Pons (tissue), 1 donor: ENCODE results near the gene SLC22A7.

Experiments used
- DNase-seq: peaks from one replicate; pipeline ENCODE4 v3.0.0-alpha.2; 2016; ENCODE audit warnings: low spot score

The SLC22A7 gene

DNA sequence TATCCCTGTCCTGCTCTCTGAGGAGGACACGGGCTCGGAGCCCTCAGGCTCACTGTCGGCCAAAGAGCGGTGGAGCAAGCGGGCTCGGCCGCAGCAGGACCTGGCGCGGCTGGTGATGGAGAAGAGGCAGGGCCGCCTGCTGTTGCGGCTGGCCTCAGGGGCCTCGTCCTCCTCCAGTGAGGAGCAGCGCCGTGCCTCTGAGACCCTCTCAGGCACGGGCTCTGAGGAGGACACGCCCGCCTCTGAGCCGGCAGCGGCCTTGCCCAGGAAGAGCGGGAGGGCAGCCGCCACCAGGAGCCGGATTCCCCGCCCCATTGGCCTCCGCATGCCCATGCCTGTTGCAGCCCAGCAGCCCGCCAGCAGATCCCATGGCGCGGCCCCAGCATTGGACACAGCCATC is 14.2 kb upstream of the SLC22A7 start:
- no peak for DNase-seq

- no peak for DNase-seq
These were observed 12.9 kb upstream of the SLC22A7 start for GRCh38 chr6:43284991-43285781.

- no peak for DNase-seq
These were observed 12.2 kb upstream of the SLC22A7 start for GRCh38 chr6:43285832-43286231.

DNA sequence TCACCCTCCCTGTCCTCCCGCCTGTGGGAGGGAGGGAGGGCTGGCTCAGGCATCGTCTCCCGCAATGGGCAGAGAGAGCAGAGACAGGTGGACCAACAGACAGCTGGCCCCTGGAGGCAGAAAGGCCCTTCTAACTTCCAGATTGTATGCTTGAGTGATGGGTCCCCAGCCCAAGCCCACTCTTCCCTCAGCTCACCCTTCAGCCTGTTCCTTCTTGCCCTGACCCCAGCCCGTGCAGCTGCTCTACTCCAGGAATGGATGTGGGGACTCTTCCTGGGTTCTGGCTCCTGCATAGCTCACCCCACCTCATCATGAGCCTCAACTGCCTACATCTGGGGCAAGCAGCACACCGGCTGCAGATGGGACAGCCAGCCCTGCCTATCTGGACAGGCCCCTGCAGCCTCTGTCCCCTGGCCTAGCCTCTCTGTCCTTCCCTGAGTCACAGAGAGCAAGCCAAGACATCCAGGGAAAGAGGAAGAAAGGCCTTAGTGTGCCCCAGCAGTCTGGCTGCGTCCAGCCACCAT is 11.5 kb upstream of the SLC22A7 start:
- no peak for DNase-seq

DNA sequence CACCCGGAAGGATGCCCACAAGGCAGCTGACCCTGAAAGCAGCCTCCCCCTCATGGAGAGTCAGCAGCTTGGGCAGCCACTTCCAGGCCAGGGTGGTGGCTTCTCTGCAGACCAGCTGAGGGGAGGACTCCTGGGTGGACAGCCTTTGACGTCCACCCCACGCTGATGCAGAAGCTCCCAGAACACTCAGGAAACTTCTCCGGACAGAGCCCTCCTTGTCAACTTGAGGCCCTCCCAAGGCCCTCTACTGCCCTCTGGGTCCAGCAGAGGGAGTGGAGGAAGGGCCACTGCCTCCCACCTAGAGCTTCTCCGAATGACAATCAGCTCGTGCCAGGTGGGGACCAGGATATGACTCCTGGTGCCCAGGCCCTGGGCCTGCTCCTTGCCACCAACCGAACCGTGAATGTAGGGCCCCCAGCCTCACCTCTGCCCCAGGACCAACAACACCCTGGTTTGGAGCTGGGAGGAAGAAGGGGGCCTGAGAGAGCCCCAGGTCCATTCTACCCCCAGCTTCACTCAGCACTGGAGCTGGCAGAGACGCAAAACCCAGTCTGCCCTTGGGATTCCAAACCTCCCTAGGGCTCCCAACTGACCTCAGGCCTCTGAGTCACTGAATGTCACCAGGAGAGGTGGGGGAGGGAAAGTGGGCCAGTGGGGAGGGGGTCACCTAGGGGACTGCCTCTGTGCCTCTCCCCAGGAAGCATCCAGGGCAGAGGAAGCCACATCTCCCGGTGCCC is 10.9 kb upstream of the SLC22A7 start:
- peak; percentile 22 for DNase-seq

GRCh38 chr6:43287717-43288679 is 10.1 kb upstream of the SLC22A7 start:
- DNase-seq = no peak

DNA sequence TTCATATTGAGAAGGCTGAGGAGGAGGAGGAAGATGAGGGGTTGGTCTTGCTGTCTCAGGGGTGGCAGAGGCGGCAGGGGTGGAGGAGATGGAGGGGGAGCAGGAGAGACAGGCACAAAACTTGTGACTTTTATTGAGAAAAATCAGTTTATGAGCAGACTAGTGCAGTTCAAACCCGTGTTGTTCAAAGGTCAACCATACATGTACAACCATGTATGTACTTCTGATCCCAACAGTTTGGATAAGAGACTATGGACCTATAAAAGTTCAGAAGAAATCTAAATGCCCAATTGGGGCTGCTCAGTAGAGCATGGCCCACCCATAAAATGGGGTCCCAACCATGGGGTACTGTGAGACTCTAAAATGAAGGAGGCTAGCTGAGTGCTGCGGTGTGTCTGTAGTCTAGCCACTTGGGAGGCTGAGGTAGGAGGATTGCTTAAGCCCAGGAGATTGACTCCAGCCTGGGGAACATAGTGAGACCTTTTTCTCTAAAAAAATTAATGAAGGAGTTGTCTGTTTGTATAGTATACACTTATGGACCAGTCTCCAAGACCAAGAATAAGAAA is 7.6 kb upstream of the SLC22A7 start:
- no peak for DNase-seq

- DNase-seq = no peak
These were observed 7.1 kb upstream of the SLC22A7 start for GRCh38 chr6:43290905-43291355.

- no peak for DNase-seq
These were observed 6.4 kb upstream of the SLC22A7 start for GRCh38 chr6:43291708-43292107.

DNA sequence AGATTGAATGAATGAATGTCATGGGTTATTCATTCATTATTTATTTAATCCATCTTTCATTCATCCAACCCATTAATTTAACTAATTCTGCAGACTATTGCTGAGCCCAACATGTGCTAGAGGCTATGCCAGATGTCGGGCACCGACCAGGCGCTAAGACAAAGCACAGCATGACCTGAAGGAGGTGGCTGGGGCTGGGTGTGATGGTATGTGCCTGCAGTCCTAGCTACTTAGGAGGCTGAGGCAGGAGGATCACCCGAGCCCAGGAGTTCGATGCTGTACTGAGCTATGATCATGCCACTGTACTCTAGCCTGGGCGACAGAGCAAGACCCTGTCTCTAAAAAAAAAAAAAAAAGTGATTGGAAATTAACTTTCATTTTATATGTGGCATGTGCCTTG is 5.7 kb upstream of the SLC22A7 start:
- no peak for DNase-seq

- no peak for DNase-seq
These were observed 5.2 kb upstream of the SLC22A7 start for GRCh38 chr6:43292763-43293318.

DNA sequence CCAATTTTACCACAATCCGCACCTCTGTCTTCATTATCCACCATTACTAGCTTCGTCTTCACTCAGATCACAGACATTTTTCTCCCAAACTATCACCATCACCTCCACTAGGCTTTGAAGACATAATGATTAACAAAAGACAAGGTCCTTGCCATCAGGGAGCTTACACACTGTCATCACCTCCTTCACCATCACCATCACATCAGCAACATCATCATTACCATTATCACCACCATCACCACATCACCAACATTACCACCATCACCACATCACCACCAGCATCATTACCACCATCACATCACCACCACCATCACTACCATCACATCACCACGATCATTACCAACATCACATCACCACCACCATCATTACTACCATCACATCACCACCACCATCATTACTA is 4.4 kb upstream of the SLC22A7 start:
- DNase-seq = no peak

DNA sequence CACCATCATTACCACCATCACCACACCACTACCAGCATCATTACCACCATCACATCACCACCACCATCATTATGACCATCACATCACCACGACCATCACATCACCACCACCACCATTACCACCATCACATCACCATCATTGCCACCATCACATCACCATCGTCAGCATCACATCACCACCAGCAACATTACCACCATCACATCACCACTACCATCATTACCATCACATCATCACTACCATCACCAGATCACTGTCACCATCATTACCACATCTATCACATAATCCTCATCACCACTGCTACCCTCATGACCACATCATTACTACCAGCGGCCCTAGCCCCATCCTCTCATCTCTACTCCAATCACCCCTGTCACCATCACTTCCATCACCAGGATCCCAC is 3.5 kb upstream of the SLC22A7 start:
- DNase-seq = no peak

DNA sequence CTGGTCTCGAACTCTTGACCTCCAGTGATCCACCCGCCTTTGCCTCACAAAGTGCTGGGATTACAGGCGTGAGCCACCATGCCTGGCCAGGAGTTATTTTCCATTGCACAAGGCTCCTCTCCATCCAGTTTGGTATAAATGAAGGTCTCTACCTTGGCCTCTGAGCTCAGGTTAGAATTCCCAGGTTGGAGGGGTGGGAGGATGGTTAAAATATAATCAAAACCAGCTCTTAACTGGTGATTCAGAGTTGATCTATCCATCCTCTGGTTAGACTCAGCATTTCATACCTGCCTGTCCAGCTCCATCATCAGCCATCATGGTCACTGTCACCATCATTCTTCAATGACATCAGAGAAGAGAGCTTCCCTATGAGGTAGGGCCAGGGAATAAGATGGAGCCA is 2.6 kb upstream of the SLC22A7 start:
- DNase-seq = no peak

GRCh38 chr6:43296780-43297497 is 1.1 kb upstream of the SLC22A7 start:
- DNase-seq = no peak

DNA sequence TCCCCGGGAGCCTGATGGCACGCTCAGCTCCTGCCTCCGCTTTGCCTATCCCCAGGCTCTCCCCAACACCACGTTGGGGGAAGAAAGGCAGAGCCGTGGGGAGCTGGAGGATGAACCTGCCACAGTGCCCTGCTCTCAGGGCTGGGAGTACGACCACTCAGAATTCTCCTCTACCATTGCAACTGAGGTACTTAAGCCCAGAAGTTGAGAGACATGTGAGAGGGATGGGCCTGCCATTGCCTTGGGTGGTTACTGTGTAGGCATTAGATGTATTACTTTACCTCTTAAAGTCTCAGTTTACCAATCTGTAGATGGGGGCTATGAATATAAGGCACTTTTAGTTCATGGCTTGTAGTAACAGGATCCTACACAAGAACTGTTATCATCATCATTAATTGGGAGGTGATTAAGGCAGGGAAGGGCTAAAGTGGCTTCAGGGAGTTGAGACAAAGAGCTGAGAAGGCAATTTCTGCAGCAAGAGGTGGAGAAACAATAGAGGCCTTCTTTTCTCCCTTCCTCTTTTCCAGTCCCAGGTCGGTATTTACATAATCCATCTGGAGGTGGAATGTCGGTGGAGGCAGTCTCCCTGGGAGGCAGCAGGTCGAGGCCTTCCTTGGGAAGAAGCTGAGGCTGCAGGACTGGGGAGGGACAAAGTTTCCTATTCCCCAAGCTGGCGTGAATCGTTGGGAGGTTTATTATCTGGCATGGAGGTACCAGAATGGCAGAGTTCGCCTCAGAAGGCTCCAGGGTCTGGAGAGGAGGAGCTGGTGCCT is 691 bp downstream of the SLC22A7 start:
- DNase-seq = no peak

DNA sequence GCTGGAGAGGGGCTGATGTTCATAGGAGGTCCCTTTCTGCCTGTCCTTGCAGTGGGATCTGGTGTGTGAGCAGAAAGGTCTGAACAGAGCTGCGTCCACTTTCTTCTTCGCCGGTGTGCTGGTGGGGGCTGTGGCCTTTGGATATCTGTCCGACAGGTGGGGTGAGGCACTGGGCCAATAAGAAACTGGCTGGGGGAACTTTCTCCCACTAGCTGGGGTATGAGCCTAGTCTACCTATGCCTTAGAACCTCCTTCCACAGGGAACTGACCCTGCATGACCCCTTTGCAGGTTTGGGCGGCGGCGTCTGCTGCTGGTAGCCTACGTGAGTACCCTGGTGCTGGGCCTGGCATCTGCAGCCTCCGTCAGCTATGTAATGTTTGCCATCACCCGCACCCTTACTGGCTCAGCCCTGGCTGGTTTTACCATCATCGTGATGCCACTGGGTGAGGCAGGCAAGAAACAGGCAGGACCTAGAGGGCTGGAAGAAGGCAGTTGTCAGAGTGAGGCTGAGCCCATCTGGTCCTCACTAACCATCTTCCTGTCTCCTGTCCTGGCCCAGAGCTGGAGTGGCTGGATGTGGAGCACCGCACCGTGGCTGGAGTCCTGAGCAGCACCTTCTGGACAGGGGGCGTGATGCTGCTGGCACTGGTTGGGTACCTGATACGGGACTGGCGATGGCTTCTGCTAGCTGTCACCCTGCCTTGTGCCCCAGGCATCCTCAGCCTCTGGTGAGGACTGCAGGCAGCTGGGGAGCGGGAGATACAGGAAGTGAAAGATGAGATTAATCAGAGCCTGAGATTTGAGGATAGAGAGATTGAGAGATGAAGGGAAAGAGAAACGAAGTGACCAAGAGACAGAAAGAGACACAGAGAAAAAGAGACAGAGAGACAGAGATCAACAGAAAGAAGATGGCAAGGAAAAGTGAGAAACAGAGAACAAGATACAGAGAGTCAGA is 1.6 kb downstream of the SLC22A7 start:
- no peak for DNase-seq

- DNase-seq = no peak
These were observed 3.2 kb downstream of the SLC22A7 start for GRCh38 chr6:43301081-43301870.
